Nephron (organoid): ENCODE measurements around the gene BTN2A1.
A peak's percentile ranks its signal among the peaks of the same experiment; 100 is the strongest.

Source experiments
- H3K27ac Mint-ChIP-seq, 3 experiments: 2 replicates each; pipeline ENCODE4 v1.8.0; 2020; ENCODE audit warnings: mixed read lengths in 3 of 3, mild to moderate bottlenecking in 2 of 3, moderate library complexity in 1 of 3
- H3K27me3 Mint-ChIP-seq: 2 replicates; pipeline ENCODE4 v1.8.0; 2021; ENCODE audit warnings: low read depth, mild to moderate bottlenecking, moderate library complexity, mixed read lengths
- H3K36me3 Mint-ChIP-seq: 2 replicates; pipeline ENCODE4 v1.8.0; 2020; ENCODE audit warnings: low read depth, mixed read lengths
- H3K4me1 Mint-ChIP-seq: 2 replicates; pipeline ENCODE4 v1.8.0; 2020; ENCODE audit warnings: mixed read lengths
- H3K4me3 Mint-ChIP-seq, 3 experiments: 2 replicates each; pipeline ENCODE4 v1.8.0; 2020; ENCODE audit warnings: mild to moderate bottlenecking in 3 of 3, mixed read lengths in 3 of 3, moderate library complexity in 2 of 3
- H3K9me3 Mint-ChIP-seq: 2 replicates; pipeline ENCODE4 v1.8.0; 2020; ENCODE audit warnings: mixed read lengths
- TF ChIP-seq, protein P1 (sequence below), 3 experiments: fragments of 200-600 bp; sonication (generic); IDR thresholded peaks; one replicate each; pipeline ENCODE4 v1.5.0; 2021; ENCODE audit warnings: antibody characterized with exemption in 3 of 3; ENCODE audit not compliant: unreplicated experiment in 3 of 3

The BTN2A1 gene

DNA sequence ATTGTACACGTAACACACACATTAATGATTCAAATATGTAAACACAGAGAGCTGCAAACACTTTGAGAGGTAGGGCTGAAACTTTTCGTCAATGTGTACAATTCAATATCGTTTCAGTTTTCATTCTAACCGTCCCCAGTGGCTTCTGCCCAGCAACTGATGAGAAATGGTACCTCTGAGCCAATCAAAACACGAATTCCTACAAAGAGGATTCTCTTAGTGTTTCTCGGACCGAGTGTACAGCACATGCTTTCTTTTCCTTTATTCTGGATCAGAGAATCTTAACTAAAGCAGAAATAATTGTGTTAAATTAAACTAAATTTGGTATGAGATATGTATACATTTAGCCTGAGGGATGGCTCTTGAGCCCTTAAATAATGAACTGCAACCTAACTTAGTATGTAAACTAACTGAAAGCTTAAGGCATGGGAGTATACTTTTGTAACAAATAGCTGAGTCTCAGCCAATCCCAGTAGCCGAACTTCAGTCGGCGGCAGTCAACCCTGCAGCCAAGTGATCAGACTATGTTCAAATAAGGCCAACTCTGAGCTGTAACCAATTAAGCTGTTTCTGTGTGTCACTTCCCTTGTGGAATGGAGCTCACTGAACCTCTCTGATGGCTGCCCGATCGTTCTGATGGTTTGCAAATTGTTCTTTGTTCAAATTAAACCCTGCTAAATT is 16.1 kb downstream of the BTN2A1 start:
- Mint-ChIP-seq H3K27me3 (no peaks in the 10 kb centered on the region), H3K27ac (peak overlapping the region; percentile 99 to 100 (median 100)), H3K4me3 (peak overlapping the region; percentile 85 to 93 (median 88)), H3K4me1 (peaks cover 25% of the 10 kb centered on the region), H3K9me3 (no peaks in the 10 kb centered on the region), H3K36me3 (peaks cover 25% of the 10 kb centered on the region)
- TF ChIP-seq, protein P1, sequence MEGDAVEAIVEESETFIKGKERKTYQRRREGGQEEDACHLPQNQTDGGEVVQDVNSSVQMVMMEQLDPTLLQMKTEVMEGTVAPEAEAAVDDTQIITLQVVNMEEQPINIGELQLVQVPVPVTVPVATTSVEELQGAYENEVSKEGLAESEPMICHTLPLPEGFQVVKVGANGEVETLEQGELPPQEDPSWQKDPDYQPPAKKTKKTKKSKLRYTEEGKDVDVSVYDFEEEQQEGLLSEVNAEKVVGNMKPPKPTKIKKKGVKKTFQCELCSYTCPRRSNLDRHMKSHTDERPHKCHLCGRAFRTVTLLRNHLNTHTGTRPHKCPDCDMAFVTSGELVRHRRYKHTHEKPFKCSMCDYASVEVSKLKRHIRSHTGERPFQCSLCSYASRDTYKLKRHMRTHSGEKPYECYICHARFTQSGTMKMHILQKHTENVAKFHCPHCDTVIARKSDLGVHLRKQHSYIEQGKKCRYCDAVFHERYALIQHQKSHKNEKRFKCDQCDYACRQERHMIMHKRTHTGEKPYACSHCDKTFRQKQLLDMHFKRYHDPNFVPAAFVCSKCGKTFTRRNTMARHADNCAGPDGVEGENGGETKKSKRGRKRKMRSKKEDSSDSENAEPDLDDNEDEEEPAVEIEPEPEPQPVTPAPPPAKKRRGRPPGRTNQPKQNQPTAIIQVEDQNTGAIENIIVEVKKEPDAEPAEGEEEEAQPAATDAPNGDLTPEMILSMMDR (IDR thresholded peaks at IDR 0.05; ENCODE audit: unreplicated experiment in 3 of 3), result no peak

DNA sequence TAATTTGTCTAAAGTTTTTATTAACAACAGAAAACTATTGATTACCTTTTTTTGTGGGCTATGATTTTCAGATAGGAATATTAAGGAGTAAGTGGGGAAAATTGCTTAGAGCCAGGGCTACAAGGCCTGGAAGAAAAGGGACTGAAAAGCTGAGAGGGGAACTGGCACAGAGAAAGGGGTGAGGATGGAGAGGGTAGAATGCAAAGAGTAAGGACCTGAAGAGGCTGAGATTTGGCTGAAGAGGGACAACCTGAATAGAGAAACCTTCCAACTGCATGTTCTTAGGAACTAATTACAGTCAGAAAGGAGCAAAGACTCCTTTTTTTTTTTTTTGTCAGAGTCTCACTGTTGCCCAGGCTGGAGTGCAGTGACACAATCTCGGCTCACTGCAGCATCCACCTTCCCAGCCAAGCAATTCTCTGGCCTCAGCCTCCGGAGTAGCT is 16.7 kb downstream of the BTN2A1 start:
- TF ChIP-seq, protein P1 (IDR thresholded peaks at IDR 0.05; ENCODE audit: unreplicated experiment in 3 of 3), result no peak
- peak overlapping the region; percentile 85 to 93 (median 88) for H3K4me3 Mint-ChIP-seq
- H3K9me3 Mint-ChIP-seq, result no peaks in the 10 kb centered on the region
- H3K36me3 Mint-ChIP-seq, result peaks cover 20% of the 10 kb centered on the region
- no peaks in the 10 kb centered on the region for H3K27me3 Mint-ChIP-seq
- H3K4me1 Mint-ChIP-seq, result peaks cover 25% of the 10 kb centered on the region
- H3K27ac Mint-ChIP-seq, result peak overlapping the region; percentile 99 to 100 (median 100)

DNA sequence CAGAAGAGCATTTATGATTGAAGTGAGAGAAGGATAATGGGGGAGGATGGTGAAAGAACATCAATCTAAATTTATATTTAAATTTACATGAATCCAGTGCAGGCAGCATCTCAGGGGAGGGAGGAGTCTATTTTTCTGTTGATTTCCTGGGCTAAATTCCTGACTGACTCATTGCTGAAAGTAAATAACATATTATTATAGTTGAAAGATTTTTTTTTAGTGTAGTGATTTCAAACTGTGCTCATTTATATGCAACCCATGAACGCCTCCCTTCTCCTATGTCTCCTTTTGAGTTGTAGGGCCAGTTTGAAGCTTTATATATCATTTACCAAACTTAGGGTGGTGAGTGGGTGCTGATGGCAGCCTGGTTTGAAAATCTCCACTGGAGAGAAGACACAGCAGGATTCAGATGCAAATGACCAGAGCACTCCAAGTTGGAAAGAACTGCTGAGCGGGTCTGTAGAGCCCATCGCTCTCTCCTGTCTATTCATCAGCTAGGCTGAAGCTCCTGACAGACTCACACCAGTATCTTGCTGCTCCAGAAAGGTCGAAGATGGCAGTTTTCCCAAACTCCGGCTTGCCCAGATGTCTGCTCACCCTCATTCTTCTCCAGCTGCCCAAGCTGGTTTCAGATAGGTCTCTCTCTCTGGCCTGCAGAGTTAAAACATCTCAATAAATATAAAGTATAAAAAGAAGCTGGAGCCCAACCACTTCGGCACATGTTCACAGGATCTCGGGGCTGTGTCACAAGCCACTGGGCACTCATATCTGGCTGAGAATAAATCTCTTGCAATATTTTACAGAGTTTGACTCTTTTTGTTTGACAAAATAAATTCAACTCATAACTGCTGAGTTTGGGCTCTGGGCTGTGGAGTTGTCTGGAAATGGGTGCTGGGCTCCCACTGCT is 18.3 kb downstream of the BTN2A1 start:
- TF ChIP-seq, protein P1 (IDR thresholded peaks at IDR 0.05; ENCODE audit: unreplicated experiment in 3 of 3), result no peak
- H3K27me3 Mint-ChIP-seq, result no peaks in the 10 kb centered on the region
- peaks cover 6% of the 10 kb centered on the region for H3K36me3 Mint-ChIP-seq
- peaks cover 25% of the 10 kb centered on the region for H3K4me1 Mint-ChIP-seq
- no peaks in the 10 kb centered on the region for H3K9me3 Mint-ChIP-seq
- H3K4me3 Mint-ChIP-seq, result peak overlapping the region in 1 of 3 experiments; percentile 37
- H3K27ac Mint-ChIP-seq, result peak overlapping the region; percentile 64 to 100 (median 72)

DNA sequence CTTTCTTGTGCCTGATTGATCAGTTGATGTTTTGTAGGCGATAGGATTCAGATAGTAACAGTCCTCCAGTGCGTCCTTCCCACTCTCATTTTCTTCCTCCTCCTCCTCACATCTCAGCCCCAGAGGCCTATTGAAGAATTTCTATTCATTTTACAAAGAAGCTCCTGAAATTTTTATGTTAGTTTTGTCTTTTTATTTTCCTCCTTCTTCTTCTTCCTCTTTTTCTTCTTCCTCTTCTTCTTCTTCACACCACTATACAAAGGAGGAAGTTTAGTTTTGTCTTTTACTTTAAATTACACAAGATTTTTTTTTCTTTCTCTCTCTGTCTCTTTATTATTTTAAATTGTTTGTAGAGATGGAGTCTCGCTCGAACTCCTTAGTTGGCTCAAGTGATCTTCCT is 19.1 kb downstream of the BTN2A1 start:
- peak overlapping the region; percentile 1 to 67 (median 37) for H3K4me3 Mint-ChIP-seq
- peak overlapping the region; percentile 70 to 72 (median 71) for H3K27ac Mint-ChIP-seq
- no peaks in the 10 kb centered on the region for H3K36me3 Mint-ChIP-seq
- no peaks in the 10 kb centered on the region for H3K9me3 Mint-ChIP-seq
- H3K27me3 Mint-ChIP-seq, result no peaks in the 10 kb centered on the region
- H3K4me1 Mint-ChIP-seq, result peaks cover 25% of the 10 kb centered on the region
- TF ChIP-seq, protein P1 (IDR thresholded peaks at IDR 0.05; ENCODE audit: unreplicated experiment in 3 of 3), result no peak

DNA sequence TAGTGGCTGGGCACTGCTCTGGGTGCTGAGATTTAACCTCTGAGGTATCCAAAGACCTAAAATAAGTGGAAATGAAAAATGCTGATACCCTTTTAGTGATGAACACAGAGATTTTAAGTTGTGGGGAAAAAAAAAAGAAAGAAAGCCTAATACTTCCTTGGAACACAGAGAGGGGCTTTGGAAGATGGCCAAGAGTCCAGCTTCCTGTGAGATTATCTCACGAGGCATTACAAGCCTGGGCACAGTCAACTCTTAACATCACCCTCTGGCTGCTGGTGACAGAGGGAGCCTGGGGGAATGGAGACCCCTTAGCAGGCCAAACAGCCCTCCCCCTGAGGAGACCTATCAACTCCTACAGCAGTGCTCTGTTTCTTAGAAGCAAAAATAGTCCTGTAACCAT is 19.7 kb downstream of the BTN2A1 start:
- TF ChIP-seq, protein P1 (IDR thresholded peaks at IDR 0.05; ENCODE audit: unreplicated experiment in 3 of 3), result no peak
- peak overlapping the region in 2 of 3 experiments; percentile 71 to 72 for H3K27ac Mint-ChIP-seq
- no peak overlapping the region for H3K4me3 Mint-ChIP-seq
- no peaks in the 10 kb centered on the region for H3K9me3 Mint-ChIP-seq
- no peaks in the 10 kb centered on the region for H3K27me3 Mint-ChIP-seq
- no peaks in the 10 kb centered on the region for H3K36me3 Mint-ChIP-seq
- peaks cover 25% of the 10 kb centered on the region for H3K4me1 Mint-ChIP-seq
